HFF-Myc (cell line): ENCODE measurements around the gene APBA2.
"Not testable (repeated sequence)": the region's sequence is repeated elsewhere in the genome, so short reads cannot be mapped to it uniquely, and the experiment has no call there.

ENCODE experiments used
- DNase-seq: peaks from one replicate; pipeline ENCODE4 v3.0.0-alpha.2; 2011; ENCODE audit warnings: low read depth; ENCODE audit errors: extremely low read depth
- H3K4me3 ChIP-seq: replicated peaks from 2 replicates; pipeline ENCODE4 v1.5.1; 2011; ENCODE audit warnings: low read depth, mild to moderate bottlenecking, control low read depth, low read length
- TF ChIP-seq, protein P1 (sequence below): IDR thresholded peaks from 2 replicates; pipeline ENCODE4 v1.5.1; 2012; ENCODE audit warnings: mild to moderate bottlenecking, low read depth, low read length, control low read depth; ENCODE audit errors: missing control alignments

The APBA2 gene

DNA sequence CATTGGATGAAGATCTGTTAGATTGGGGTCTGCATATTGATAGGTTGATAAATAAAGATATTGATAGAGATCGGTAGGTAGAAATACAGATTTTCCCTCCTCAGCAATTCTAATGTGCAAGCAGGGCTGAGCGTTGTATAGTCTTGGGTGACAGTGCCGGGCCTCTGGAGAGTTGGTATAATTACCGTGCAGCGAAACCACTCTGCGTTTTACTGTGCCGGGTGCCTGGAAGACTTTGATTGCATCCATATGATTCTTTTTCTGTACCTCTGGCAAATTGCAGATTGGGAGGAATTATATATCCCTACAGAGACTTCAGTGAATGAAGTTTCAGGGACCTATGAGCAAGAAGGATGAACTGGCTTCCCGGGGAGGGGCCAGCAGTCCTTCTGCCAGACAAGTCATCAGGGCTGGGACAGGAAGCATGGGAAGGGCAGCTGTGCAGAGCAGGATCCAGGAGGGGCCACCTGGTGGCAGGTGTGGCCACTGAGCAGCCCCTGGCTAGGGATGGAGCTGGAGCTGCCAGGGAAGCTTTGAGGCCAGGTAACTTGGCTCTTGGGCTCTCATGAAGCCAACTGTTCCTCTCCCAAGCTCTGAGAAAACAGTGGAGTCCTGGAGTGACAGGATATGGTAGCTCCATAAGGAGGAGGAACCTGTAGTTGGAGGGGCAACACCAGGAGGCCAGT lies 132.5 kb downstream of the APBA2 start:
- H3K4me3 ChIP-seq, result no peak overlapping the region
- no peak for DNase-seq
- TF ChIP-seq, protein P1, sequence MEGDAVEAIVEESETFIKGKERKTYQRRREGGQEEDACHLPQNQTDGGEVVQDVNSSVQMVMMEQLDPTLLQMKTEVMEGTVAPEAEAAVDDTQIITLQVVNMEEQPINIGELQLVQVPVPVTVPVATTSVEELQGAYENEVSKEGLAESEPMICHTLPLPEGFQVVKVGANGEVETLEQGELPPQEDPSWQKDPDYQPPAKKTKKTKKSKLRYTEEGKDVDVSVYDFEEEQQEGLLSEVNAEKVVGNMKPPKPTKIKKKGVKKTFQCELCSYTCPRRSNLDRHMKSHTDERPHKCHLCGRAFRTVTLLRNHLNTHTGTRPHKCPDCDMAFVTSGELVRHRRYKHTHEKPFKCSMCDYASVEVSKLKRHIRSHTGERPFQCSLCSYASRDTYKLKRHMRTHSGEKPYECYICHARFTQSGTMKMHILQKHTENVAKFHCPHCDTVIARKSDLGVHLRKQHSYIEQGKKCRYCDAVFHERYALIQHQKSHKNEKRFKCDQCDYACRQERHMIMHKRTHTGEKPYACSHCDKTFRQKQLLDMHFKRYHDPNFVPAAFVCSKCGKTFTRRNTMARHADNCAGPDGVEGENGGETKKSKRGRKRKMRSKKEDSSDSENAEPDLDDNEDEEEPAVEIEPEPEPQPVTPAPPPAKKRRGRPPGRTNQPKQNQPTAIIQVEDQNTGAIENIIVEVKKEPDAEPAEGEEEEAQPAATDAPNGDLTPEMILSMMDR, result no peak

DNA sequence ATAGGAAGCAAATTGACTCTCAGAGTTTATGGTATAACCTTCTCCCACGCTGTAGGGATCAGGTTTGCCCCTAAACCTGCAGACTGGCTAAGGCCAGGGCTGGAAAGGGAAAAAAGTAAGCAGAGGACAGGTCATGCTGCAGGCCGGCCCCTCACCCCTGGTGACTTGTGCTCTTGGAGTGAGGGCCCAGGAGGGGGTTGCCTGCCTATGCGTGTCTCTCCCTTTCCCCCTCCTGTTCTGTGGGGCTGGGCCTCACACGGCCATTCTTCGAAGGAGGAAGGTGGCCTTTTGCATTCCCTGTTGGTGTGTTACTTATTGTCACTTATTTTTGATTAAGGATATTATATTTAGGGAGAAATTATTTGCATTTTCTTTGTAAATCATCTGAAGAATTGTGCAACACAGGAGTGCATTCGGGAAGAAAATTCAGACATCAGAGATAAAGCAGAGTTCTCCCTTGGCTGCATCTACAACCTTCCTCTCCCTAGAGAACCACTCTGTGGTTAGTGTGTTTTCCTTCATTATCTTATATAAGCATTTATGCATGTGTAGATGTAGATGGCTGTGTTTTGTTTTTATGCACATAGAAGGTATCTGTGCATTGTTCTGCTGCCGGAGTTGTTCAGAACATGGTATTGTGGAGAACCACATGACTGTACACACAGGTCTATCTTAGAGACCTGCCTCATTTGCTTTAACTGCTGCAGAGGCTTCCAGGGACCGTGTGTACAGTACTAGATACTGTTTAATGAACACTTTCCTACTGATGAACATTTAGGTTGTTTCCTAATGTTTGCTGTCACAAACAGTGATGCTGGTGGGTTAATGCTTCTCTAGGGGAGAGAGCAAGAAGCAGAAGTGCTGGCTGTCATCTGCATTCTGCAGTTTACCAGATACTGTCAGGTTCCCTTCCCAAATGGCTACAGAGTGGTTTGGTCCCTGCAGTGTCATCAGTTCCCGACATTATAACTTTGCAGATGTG lies 133.5 kb downstream of the APBA2 start:
- no peak overlapping the region for H3K4me3 ChIP-seq
- DNase-seq, result no peak
- TF ChIP-seq, protein P1, result no peak

DNA sequence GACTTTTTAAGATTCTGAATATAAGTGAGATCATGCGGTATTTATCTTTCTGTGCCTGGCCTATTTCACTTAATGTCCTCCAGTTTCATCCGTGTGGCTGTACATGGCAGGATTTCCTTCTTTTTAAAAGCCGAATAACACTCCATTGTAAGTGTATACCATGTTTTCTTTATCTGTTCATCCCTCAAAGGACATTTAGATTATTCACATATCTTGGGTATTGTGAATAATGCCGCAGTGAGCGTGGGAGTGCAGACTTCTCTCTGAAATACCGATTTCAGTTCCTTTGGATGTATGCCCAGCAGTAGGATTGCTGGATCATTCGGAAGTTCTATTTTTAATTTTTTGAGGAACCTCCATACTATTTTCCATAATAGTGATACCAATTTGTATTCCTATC lies 136.1 kb downstream of the APBA2 start:
- TF ChIP-seq, protein P1, result no peak
- no peak overlapping the region for H3K4me3 ChIP-seq
- DNase-seq, result no peak

DNA sequence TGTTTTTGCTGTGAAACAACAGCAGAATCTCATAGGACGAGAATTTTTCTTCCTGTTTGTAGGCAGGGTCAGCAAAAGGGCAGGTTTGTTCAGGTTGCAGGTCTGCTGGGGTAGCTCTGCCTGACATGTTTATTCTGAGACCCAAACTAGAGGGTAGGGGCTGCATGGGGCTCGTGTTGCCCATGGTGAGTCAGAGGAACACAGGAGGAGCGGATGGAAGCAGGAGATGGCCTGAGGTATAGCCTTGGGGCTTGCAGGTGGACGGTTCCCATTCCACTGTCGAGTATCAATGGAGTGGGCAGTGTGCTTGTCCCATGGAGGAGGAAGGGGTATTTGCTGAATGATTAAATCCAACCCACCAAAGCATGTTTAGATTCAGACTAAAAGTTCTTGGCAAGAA lies 138.9 kb downstream of the APBA2 start:
- DNase-seq, result no peak
- no peak overlapping the region for H3K4me3 ChIP-seq
- TF ChIP-seq, protein P1, result no peak

DNA sequence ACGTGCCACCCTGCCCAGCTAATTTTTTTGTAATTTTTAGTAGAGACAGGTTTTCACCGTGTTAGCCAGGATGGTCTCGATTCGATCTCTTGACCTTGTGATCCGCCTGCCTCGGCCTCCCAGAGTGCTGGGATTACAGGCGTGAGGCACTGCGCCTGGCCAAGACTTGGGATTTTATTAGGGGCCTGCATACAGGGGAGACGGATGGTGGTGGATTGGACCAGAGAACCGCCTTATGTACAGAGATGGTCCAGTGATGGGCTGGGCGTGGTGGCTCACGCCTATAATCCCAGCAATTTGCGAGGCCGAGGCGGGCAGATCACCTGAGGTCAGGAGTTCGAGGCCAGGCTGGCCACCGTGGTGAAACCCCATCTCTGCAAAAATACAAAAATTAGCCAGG lies 139.6 kb downstream of the APBA2 start:
- DNase-seq, H3K4me3 ChIP-seq: not testable (repeated sequence)

DNA sequence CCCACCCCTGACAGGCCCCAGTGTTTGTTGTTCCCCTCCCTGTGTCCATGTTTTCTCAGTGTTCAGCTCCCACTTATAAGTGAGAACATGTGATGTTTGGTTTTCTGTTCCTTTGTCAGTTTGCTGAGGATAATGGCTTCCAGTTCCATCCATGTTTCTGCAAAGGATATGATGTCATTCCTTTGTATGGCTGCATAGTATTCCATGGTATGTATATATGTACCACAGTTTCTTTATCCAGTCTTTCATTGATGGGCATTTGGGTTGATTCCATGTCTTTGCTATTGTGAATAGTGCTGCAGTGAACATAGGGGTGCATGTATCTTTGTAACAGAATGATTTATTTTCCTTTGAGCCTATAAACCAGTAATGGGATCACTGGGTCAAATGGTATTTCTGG lies 142.4 kb downstream of the APBA2 start:
- H3K4me3 ChIP-seq, DNase-seq: not testable (repeated sequence)

DNA sequence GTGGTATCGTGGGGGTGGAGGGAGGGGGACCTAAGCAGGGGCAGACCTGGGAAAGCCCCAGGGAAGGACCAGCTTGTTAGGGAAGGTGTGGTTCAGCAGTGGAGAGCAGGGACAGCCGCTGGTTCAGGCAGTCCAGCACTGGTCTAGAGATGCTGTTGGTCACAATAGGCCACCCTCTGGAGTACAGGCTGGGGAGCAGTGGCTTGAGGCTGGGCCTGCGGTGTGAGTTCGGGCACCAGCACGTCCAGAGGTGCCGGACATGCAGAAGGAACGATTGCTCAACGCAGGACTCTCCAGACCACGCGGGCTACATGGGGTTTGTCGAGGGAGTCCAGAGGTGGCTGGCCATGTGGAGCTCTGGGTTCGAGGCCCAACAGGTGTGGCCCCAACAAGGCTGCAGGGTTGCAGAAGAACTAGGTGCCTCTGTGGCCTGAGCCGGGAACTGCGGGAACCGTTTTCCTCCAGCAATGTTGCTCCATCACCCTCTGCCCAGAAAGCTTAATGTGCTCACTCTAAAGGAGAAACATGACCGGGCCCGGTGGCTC lies 143.9 kb downstream of the APBA2 start:
- no peak for DNase-seq
- H3K4me3 ChIP-seq, result no peak overlapping the region
- TF ChIP-seq, protein P1, result no peak
